GM12878 (cell line): Measurements from ENCODE around the gene TRIB2. TPM values are rescaled to one million over a fixed set of nuclear protein-coding genes. Genes with fewer than 3 reads are reported as not detected.

ENCODE experiments used
- ATAC-seq: fragments of 200-7000 bp; cut with Tn5 transposase; 3 replicates; pipeline ENCODE4 v1.9.1; 2020; ENCODE audit warnings: mild to moderate bottlenecking, moderate library complexity
- BruUV-seq: library from RNA; stranded (reverse); fragments of 400-500 nt; replicated peaks from 2 replicates; lab custom pipeline; 2021; lab: Mats Ljungman, UMichigan
- CTCF ChIA-PET: fragments of 300-600 bp; sonication (Branson Sonifier 250); formaldehyde crosslinking; extraction: SDS; loops from one replicate; lab custom pipeline; 2021; ENCODE audit warnings: inconsistent platforms; lab: Yijun Ruan, JAX
- POLR2A ChIA-PET: fragments of 350-600 bp; formaldehyde crosslinking; extraction: SDS; loops from one replicate; lab custom pipeline; 2021; ENCODE audit warnings: inconsistent platforms; lab: Charles Lee
- RAD21 ChIA-PET: fragments of 300-600 bp; sonication (Branson Sonifier 250); formaldehyde crosslinking; loops from one replicate; lab custom pipeline; 2023; ENCODE audit warnings: antibody characterized with exemption; ENCODE audit not compliant: unreplicated experiment; lab: Charles Lee
- SMC1A ChIA-PET: fragments of 300-600 bp; sonication (Branson Sonifier 250); formaldehyde crosslinking; loops from one replicate; lab custom pipeline; 2023; ENCODE audit not compliant: unreplicated experiment, uncharacterized antibody; lab: Charles Lee
- DNase-seq: peaks from one replicate; pipeline ENCODE4 v3.0.0-alpha.2; 2011; ENCODE audit warnings: low read depth, low spot score
- FAIRE-seq: peaks from 3 replicates; lab custom pipeline; 2011; peaks lifted over from hg19 to GRCh38; lab: Jason Lieb, UNC
- H2AFZ ChIP-seq: 2 replicates; pipeline ENCODE4 v1.6.0; 2011; ENCODE audit warnings: low read depth, low read length, control low read depth; ENCODE audit not compliant: control insufficient read depth
- H3K27ac ChIP-seq: 2 replicates; pipeline ENCODE4 v1.5.1; 2011; ENCODE audit warnings: control low read depth; ENCODE audit not compliant: control insufficient read depth, insufficient read depth
- H3K27me3 ChIP-seq, 2 experiments: replicated peaks in 1 of 2; 2 replicates each; pipeline versions ENCODE4 v1.6.0 to v1.6.1; 2011; ENCODE audit warnings: low read length in 1 of 2; ENCODE audit not compliant: control insufficient read depth in 2 of 2, insufficient read depth in 2 of 2
- H3K36me3 ChIP-seq, 2 experiments: 2 replicates each; pipeline ENCODE4 v1.5.1; 2011; ENCODE audit warnings: low read length in 1 of 2; ENCODE audit not compliant: control insufficient read depth in 2 of 2, insufficient read depth in 2 of 2
- H3K4me1 ChIP-seq: 2 replicates; pipeline ENCODE4 v1.6.1; 2011; ENCODE audit warnings: mild to moderate bottlenecking, low read length, moderate library complexity, mixed read lengths; ENCODE audit not compliant: control insufficient read depth, insufficient read depth
- H3K4me2 ChIP-seq: 2 replicates; pipeline ENCODE4 v1.6.0; 2011; ENCODE audit warnings: control low read depth; ENCODE audit not compliant: control insufficient read depth, insufficient read depth
- H3K4me3 ChIP-seq: fragments of 200-600 bp; sonication (generic); 2 replicates; pipeline ENCODE4 v1.5.1; 2016
- H3K79me2 ChIP-seq: 2 replicates; pipeline ENCODE4 v1.6.0; 2011; ENCODE audit warnings: low read length; ENCODE audit not compliant: control insufficient read depth, insufficient read depth
- H3K9ac ChIP-seq: 2 replicates; pipeline ENCODE4 v1.8.0; 2011; ENCODE audit warnings: low read length, control low read depth, mixed read lengths; ENCODE audit not compliant: control insufficient read depth, insufficient read depth
- H3K9me3 ChIP-seq: replicated peaks from 3 replicates; pipeline ENCODE4 v1.5.1; 2011; ENCODE audit warnings: mild to moderate bottlenecking, low read length; ENCODE audit not compliant: control insufficient read depth, insufficient read depth
- H4K20me1 ChIP-seq: 2 replicates; pipeline ENCODE4 v1.6.0; 2011; ENCODE audit not compliant: control insufficient read depth, insufficient read depth
- ATF7 ChIP-seq: fragments of 450-650 bp; IDR thresholded peaks from 2 replicates; pipeline ENCODE4 v1.6.1; 2016; ENCODE audit warnings: low read depth, mild to moderate bottlenecking
- EZH2 ChIP-seq: IDR thresholded peaks from 2 replicates; pipeline ENCODE4 v1.6.1; 2012; ENCODE audit warnings: low read depth, mild to moderate bottlenecking, control low read depth, inconsistent platforms, low read length, borderline replicate concordance; ENCODE audit not compliant: control insufficient read depth
- FOXM1 ChIP-seq: IDR thresholded peaks from 2 replicates; pipeline ENCODE4 v1.6.1; 2012; ENCODE audit warnings: low read depth, mild to moderate bottlenecking, inconsistent platforms, low read length, moderate library complexity
- KLF5 ChIP-seq: fragments of 450-650 bp; IDR thresholded peaks from 2 replicates; pipeline ENCODE4 v1.6.1; 2014; ENCODE audit warnings: mild to moderate bottlenecking; ENCODE audit not compliant: partially characterized antibody
- RUNX3 ChIP-seq: IDR thresholded peaks from 2 replicates; pipeline ENCODE4 v1.6.1; 2012; ENCODE audit warnings: low read length, inconsistent platforms
- ZNF207 ChIP-seq: fragments of 450-650 bp; IDR thresholded peaks from 2 replicates; pipeline ENCODE4 v1.6.1; 2014; ENCODE audit warnings: antibody characterized with exemption, mild to moderate bottlenecking, borderline replicate concordance
- ZNF217 ChIP-seq: fragments of 450-650 bp; IDR thresholded peaks from 2 replicates; pipeline ENCODE4 v1.6.1; 2017; ENCODE audit warnings: antibody characterized with exemption, mild to moderate bottlenecking
- WGBS: methylation state at CpG from one replicate; pipeline ENCODE4 v1.1.6; 2016; ENCODE audit warnings: low lambda C conversion rate; ENCODE audit not compliant: insufficient replicate concordance, insufficient coverage; ENCODE audit errors: missing lambda C conversion rate; 5-methylcytosine and 5-hydroxymethylcytosine counted together
- in situ Hi-C: fragments of 300-500 bp; cut with MboI; formaldehyde crosslinking; loops from 9 replicates; pipeline ENCODE4 v1.14.3; 2018; ENCODE audit warnings: mixed read lengths
- intact Hi-C: fragments of 100-400 bp; cut with micrococcal nuclease; formaldehyde crosslinking; loops from one replicate; pipeline ENCODE4 v1.14.2; 2022; ENCODE audit not compliant: unreplicated experiment
- polyA plus RNA-seq, 11 experiments: library from polyadenylated mRNA; depleted of rRNA in 4 of 11; unstranded in 6 of 11; stranded (reverse) in 5 of 11; fragments of >200 nt; fragmentation: Nextera tagmentation in 4 of 11; fragmentation: Illumina TruSeq in 1 of 11; extraction: Ambion mirVana in 4 of 11; extraction: Trizol in 1 of 11; gene quantifications; 1 replicate in 1 of 11; 2 replicates in 10 of 11; pipeline versions ENCODE4 v1.2.1 to v1.2.3, GENCODE V29; 2011 to 2016; ENCODE audit warnings: inconsistent platforms in 2 of 11, missing spikeins in 2 of 11, low read depth in 1 of 11
- total RNA-seq, 4 experiments: library from RNA; depleted of rRNA in 3 of 4; stranded (reverse); fragments of >200 nt in 3 of 4; fragmentation: Illumina TruSeq in 1 of 4; extraction: Trizol in 1 of 4; gene quantifications; 2 replicates each; pipeline versions ENCODE4 v1.2.1 to v1.2.3, GENCODE V29; 2013 to 2021

The TRIB2 gene
- total and polyA plus RNA-seq, 10 of the 15 experiments (the other 5 are each of a cell fraction or from before 2014, with no cell fraction given): 1.6 to 9.2 (median 5.2) TPM

- ChIA-PET CTCF (no interaction called here), SMC1A (no interaction called here), POLR2A (no interaction called here)
- Histone ChIP-seq H3K27ac (no peak overlapping the region), H3K27me3 (peaks cover 0 to 1% of the 10 kb centered on the region in 2 experiments; a peak in 2 of 4 replicates), H3K9ac (no peak overlapping the region), H4K20me1 (no peaks in the 10 kb centered on the region; the same call in 1 of the 2 replicates)
- no peak for DNase-seq
- intact Hi-C loops: no loop called here
- TF ChIP-seq EZH2 (no peak), ZNF217 (no peak), RUNX3 (no peak), ZNF207 (no peak), FOXM1 (no peak)
- TF ChIP-seq, all 136 proteins: peak for 0
- no peak for FAIRE-seq
- H3K36me3 ChIP-seq: no peaks in the 10 kb centered on the region
- ATAC-seq: no peak
- no peak overlapping the region for H3K4me2 ChIP-seq
- H3K4me3 ChIP-seq: no peak overlapping the region
- 39% methylated on average over 8 of the region's 8 CpGs for WGBS
- H3K4me1 ChIP-seq: no peaks in the 10 kb centered on the region
- in situ Hi-C loops: no loop called here
- H3K79me2 ChIP-seq: no peaks in the 10 kb centered on the region
- BruUV-seq: no TSS peak
- no peaks in the 10 kb centered on the region for H3K9me3 ChIP-seq
- RAD21 ChIA-PET: no interaction called here
- no peak overlapping the region for H2AFZ ChIP-seq
Observed at GRCh38 chr2:12770300-12770968, 53.7 kb downstream of the TRIB2 start.

GRCh38 chr2:12771154-12771553 is 54.4 kb downstream of the TRIB2 start:
- H3K4me2 ChIP-seq: no peak overlapping the region
- no peaks in the 10 kb centered on the region for H3K36me3 ChIP-seq
- CTCF ChIA-PET: no interaction called here
- DNase-seq (no peak), FAIRE-seq (no peak), ATAC-seq (no peak)
- in situ Hi-C loops: no loop called here
- no peak overlapping the region for H3K4me3 ChIP-seq
- H3K79me2 ChIP-seq: no peaks in the 10 kb centered on the region
- intact Hi-C loops: no loop called here
- H3K27me3 ChIP-seq: peaks cover 0 to 1% of the 10 kb centered on the region in 2 experiments; a peak in 2 of 4 replicates
- POLR2A ChIA-PET: no interaction called here
- no TSS peak for BruUV-seq
- H3K9me3 ChIP-seq: no peaks in the 10 kb centered on the region
- H3K4me1 ChIP-seq: no peaks in the 10 kb centered on the region
- H3K27ac ChIP-seq: no peak overlapping the region
- no peak overlapping the region for H3K9ac ChIP-seq
- no peak overlapping the region for H2AFZ ChIP-seq
- no peaks in the 10 kb centered on the region; the same call in 1 of the 2 replicates for H4K20me1 ChIP-seq
- RAD21 ChIA-PET: no interaction called here
- SMC1A ChIA-PET: no interaction called here
- WGBS: 41% methylated on average over 3 of the region's 3 CpGs
- TF ChIP-seq KLF5 (no peak), ATF7 (peak; percentile 39; the same call in 1 of the 2 replicates)
